ENCODE results near the gene VPS16. TPM values are rescaled to one million over a fixed set of nuclear protein-coding genes. Genes with fewer than 3 reads are reported as not detected.

VPS16 gene
- total and polyA plus RNA-seq, 2 of the 8 experiments (the other 6 are each of a cell fraction or from before 2014, with no cell fraction given), result 23.8 to 25.9 TPM

DNA sequence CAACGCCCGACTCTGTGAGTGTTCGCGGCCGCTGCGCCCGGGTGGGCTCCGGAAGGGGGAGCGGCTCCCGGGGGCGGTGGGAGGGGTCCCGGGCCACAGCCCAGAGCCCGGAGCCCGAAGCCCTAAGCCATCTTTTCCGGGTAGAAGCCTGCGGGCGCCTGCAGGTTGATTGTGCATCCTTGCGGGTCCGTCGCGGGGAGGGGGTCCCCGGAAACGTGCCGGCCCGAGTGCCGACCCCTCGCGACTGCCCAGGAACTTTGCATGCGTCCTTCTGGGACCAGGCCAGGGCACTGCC is 33.1 kb downstream of the VPS16 start (continued):
- TF ChIP-seq CREB1 (IDR thresholded peaks at IDR 0.05) (no peak), HDAC6 (IDR thresholded peaks at IDR 0.05; ENCODE audit: low read depth, low read length) (no peak), CHD1 (IDR thresholded peaks at IDR 0.05; ENCODE audit: low read depth, low read length) (no peak), CHD2 (IDR thresholded peaks at IDR 0.05; ENCODE audit: low read length) (no peak), BACH1 (IDR thresholded peaks at IDR 0.05; ENCODE audit: low read length) (peak; percentile 2; the same call in 1 of the 2 replicates), PHF8 (conservative IDR thresholded peaks at IDR 0.05; ENCODE audit: low read depth, low read length) (peak; percentile 4; the same call in 1 of the 2 replicates), SIN3A (conservative IDR thresholded peaks at IDR 0.05 in 1 of 2, IDR thresholded peaks at IDR 0.05 in 1 of 2; ENCODE audit: low read depth in 1 of 2, low read length in 2 of 2) (no peak)
